Activated CD8-positive, alpha-beta memory T cell treated with anti-CD3 and anti-CD28 coated beads for 36 hours (primary cell): ENCODE data around the gene SPG11. TPM values are rescaled to one million over a fixed set of nuclear protein-coding genes. Genes with fewer than 3 reads are reported as not detected.

Experiments used
- CTCF ChIA-PET: fragments of 350-600 bp; sonication (Branson Sonifier 250); formaldehyde crosslinking; loops from one replicate; lab custom pipeline; 2021; ENCODE audit warnings: antibody characterized with exemption; lab: Charles Lee
- POLR2A ChIA-PET: fragments of 350-600 bp; sonication (Branson Sonifier 250); formaldehyde crosslinking; loops from one replicate; lab custom pipeline; 2021; ENCODE audit warnings: antibody characterized with exemption; lab: Charles Lee
- total RNA-seq, 2 experiments: library from RNA; stranded (reverse); gene quantifications; one replicate each; pipeline ENCODE4 v1.2.3, GENCODE V29; 2021

Gene SPG11
- total RNA-seq, 2 experiments from 2014 or later: 53.7 to 56.0 TPM

DNA sequence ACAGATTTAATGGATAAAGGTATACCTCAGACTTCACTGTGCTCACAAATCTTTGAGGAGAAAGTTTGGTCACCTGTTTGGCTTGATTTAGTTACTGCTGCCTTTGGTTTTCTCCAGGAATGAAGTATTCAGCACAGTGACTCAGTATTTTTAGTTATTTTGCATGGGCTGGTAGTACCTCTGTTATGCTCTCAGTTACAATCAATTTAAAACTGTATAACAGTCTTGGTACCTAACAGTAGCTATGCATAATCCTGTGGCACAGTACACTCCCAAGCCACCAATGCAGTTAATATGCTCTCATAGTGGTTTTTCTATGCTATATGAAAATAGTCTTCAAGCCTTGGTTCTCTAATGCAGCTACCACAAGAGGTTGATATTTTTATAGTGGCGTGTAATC, 138.4 kb downstream of the SPG11 start:
- ChIA-PET CTCF (no interaction called here), POLR2A (interaction anchor here (0.6 kb wide), 1 partner anchor 256 kb away, joined by 5 read pairs; no protein-coding TSS in a partner anchor)

DNA sequence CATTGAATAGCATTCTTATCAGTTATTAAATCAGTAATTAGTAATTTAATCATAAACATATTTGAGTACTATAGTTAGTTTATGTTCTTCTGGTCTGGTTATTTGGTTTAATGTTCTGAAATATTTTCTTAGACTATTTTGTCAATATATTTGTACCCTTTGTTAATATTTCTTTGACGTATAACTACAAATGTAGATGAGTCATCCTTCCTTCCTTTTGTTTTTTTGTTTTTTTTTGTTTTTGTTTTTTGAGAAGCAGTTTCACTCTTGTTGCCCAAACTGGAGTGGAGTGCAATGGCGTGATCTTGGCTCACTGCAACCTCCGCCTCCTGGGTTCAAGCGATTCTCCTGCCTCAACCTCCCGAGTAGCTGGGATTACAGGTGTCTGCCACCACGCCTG, 143.9 kb downstream of the SPG11 start:
- ChIA-PET CTCF (no interaction called here), POLR2A (no interaction called here)

DNA sequence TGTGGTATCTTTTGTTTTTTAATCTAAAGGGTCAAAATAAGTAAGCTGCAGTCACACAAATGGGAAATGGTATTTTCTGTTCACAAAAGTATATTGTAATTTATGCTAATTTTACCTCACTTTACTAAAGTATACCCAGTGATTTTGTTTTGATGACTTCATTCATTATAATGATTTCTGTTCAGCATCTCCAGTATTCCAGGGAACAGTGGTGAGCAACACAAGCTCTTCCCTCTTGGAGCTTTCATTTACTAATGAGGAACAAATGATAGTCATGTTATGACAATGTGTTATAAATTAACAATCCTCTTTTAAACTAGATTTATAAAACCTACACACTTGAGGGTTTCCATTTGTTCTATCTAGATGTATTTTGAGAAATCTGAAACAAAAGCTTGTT, 147.0 kb downstream of the SPG11 start:
- POLR2A ChIA-PET: no interaction called here

More for the DNA sequence above, 147.0 kb downstream of the SPG11 start:
- CTCF ChIA-PET: interaction anchor here (0.8 to 1.5 kb wide), 2 partner anchors 15 to 35 kb away, joined by 3 to 6 read pairs; no protein-coding TSS in a partner anchor

Other genes starting within 250 kb of the SPG11 start
- gene CTDSPL2, start 236.0 kb downstream of the SPG11 start, total RNA-seq: 10 to 100 TPM; 66.6 to 71.9 TPM
- 100 to 1,000 TPM; 174 to 176 TPM for gene EIF3J, start 126.5 kb downstream of the SPG11 start, total RNA-seq
- gene PATL2, start 47.7 kb upstream of the SPG11 start, total RNA-seq: 1 to 10 TPM; 4.8 to 5.4 TPM
- gene B2M, start 47.9 kb upstream of the SPG11 start, total RNA-seq: 1,000 to 10,000 TPM; 3,574 to 3,763 TPM
- gene TRIM69, start 72.9 kb upstream of the SPG11 start, total RNA-seq: 10 to 100 TPM; 60.9 to 62.5 TPM